WERI-Rb-1 (cell line): ENCODE data around the gene TCFL5.

ENCODE experiments used
- DNase-seq: peaks from one replicate; pipeline ENCODE4 v3.0.0-alpha.2; 2020
- H3K27ac ChIP-seq: fragments of 250-450 bp; sonication (Bioruptor Pico); 2 replicates; pipeline ENCODE4 v1.5.1; 2020; ENCODE audit warnings: mild to moderate bottlenecking, moderate library complexity
- H3K27me3 ChIP-seq: fragments of 250-450 bp; sonication (Bioruptor Pico); 2 replicates; pipeline ENCODE4 v1.5.1; 2021; ENCODE audit warnings: mild to moderate bottlenecking, low read depth, moderate library complexity; ENCODE audit not compliant: insufficient read depth, severe bottlenecking
- H3K36me3 ChIP-seq: fragments of 250-450 bp; sonication (Bioruptor Pico); 2 replicates; pipeline ENCODE4 v1.5.1; 2020; ENCODE audit warnings: mild to moderate bottlenecking, moderate library complexity
- H3K4me3 ChIP-seq: 2 replicates; pipeline ENCODE4 v1.5.1; 2011; ENCODE audit warnings: low read depth, mild to moderate bottlenecking, control low read depth, low read length
- H3K9me3 ChIP-seq: fragments of 250-450 bp; sonication (Bioruptor Pico); 2 replicates; pipeline ENCODE4 v1.5.1; 2021; ENCODE audit warnings: mild to moderate bottlenecking, moderate library complexity; ENCODE audit not compliant: severe bottlenecking
- TF ChIP-seq, protein P1 (sequence below): IDR thresholded peaks from 2 replicates; pipeline ENCODE4 v1.5.1; 2011; ENCODE audit warnings: low read depth, mild to moderate bottlenecking, control low read depth, inconsistent platforms, low read length

The TCFL5 gene

DNA sequence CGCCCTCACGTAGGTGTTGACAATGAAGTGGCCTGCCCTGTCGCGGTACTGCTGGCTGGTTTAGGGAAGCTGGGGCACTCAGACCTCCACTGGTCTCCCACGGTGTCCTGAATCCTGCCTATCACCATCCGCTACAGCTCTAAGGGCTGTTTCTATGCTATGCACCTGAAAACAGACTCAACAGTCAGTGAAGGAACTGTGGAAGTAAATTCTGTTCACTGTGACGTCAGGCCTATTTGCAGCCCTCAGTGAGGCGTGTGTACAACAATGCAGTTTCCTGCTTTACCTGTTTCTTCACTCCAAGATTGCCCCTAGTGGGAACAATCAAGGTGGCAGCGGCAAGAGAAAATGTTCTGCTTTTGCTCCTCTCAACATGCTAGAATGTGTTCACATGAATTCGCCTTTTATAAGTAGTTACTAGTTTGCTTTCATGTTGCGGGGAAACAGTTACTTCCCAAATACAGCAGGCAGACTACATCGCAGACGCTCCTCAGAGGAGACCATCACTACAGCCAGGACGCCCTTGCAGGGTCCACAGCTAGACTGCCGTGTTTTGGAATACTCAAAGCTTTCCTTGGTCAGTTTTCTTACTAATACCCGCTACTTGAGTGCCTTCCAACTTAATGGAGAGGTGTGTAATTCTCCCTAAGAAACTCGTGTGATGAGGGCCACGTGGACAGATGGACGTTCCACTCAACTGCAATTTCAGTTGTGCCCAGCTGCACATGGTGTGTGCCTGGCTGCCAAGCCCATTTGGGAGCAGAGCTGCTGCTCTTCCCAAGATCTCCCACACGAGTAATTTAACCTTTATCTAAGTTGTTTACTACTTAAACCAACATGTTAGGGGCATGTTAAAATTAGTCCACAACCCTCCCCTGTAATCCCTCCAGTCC lies 39.3 kb upstream of the TCFL5 start:
- peak; percentile 37 for DNase-seq
- no peaks in the 10 kb centered on the region for H3K9me3 ChIP-seq
- H3K27ac ChIP-seq, result peak overlapping the region; percentile 77
- H3K36me3 ChIP-seq, result peaks cover 62% of the 10 kb centered on the region
- TF ChIP-seq, protein P1, sequence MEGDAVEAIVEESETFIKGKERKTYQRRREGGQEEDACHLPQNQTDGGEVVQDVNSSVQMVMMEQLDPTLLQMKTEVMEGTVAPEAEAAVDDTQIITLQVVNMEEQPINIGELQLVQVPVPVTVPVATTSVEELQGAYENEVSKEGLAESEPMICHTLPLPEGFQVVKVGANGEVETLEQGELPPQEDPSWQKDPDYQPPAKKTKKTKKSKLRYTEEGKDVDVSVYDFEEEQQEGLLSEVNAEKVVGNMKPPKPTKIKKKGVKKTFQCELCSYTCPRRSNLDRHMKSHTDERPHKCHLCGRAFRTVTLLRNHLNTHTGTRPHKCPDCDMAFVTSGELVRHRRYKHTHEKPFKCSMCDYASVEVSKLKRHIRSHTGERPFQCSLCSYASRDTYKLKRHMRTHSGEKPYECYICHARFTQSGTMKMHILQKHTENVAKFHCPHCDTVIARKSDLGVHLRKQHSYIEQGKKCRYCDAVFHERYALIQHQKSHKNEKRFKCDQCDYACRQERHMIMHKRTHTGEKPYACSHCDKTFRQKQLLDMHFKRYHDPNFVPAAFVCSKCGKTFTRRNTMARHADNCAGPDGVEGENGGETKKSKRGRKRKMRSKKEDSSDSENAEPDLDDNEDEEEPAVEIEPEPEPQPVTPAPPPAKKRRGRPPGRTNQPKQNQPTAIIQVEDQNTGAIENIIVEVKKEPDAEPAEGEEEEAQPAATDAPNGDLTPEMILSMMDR, result peak; percentile 45; the same call in 1 of the 2 replicates
- H3K27me3 ChIP-seq, result no peaks in the 10 kb centered on the region
- H3K4me3 ChIP-seq, result no peak overlapping the region

DNA sequence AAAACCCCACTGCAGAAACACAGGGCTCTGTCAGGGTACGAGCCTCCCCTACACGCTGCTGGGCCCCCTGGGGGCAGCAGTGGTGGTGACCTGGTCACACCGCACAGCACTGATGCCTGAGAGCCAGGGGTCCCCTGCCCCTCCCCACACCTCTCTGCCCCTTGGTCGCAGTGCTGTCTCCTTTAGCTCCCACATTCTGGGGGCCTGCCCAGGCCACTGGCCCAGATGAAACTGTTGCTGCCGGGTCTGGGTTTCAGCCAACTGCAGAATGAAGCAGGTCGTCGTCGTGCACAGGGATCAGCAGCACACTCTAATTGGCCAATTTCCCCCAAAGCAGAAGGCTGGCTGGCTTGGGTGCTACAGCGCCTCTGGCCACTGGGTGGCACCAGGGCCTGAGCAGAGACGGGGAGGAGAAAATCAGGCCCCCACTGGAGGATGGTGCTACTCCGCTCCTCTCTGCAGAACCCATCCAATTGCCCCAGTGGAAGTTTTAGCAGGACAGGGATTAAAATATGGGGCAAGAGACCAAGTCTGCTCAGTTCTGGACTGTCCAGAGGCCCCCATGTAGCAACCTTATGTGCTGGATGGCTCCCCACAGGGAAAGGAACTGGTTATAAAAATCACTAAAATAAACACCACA lies 38.5 kb upstream of the TCFL5 start:
- peak overlapping the region; percentile 77 for H3K27ac ChIP-seq
- H3K4me3 ChIP-seq, result no peak overlapping the region; the same call in 1 of the 2 replicates
- H3K36me3 ChIP-seq, result peaks cover 62% of the 10 kb centered on the region
- TF ChIP-seq, protein P1, result peak; percentile 91
- H3K27me3 ChIP-seq, result no peaks in the 10 kb centered on the region
- peak; percentile 86 for DNase-seq
- H3K9me3 ChIP-seq, result no peaks in the 10 kb centered on the region

DNA sequence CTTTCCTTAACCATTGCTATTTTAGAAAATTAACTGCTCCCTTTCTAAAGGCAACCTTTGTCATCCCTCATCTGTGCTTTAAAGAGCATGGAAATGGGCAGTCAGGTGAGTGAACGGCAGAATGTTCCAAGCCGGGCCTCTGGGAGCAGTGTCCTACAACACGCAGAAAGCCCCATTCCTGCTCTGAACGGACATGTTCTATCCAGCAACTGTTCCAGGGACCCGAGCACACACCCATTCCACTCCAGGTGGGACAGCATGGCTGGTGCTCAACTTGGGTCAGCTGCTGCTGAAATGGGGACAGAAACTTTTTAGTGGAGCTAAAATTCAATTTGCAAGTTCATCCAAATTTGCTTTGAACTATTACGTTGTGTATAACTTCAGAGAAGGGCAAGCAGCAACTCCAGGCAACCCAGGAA lies 38.0 kb upstream of the TCFL5 start:
- no peak overlapping the region; the same call in 1 of the 2 replicates for H3K4me3 ChIP-seq
- DNase-seq, result peak; percentile 53
- peak overlapping the region; percentile 77 for H3K27ac ChIP-seq
- no peaks in the 10 kb centered on the region for H3K9me3 ChIP-seq
- peaks cover 61% of the 10 kb centered on the region for H3K36me3 ChIP-seq
- no peaks in the 10 kb centered on the region for H3K27me3 ChIP-seq
- TF ChIP-seq, protein P1, result peak; percentile 47

DNA sequence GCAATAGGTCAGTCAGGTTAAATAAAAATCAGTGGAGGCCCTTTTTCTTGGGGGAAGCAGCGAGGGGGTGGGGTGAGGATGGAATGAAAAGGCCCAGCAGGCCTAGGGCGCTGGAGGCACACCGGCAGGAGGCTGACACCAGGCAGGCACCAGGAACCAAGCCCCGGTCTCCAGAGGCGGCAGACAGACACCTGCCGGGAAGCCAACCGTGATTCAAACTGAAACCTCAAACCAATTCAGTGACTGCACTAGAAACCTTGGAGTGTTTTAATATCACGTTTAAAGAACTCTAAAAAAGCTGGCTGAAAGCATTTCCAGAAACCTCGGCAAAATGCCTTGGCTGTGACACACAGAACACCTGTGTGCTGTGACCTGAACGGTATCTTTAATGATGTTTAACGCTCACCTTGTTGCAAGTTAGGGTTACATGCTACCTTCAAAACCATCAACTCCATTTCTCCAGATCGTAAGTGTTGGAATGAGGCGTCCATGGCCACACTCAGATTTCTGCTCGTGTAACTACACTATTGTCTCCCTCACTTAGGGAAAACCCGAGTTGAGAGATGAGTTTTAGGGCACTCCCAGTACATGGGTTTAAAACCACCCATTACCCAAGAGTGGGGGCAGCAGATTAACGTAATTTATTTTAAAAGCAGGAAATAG lies 37.5 kb upstream of the TCFL5 start:
- no peak for DNase-seq
- Histone ChIP-seq H3K27me3 (no peaks in the 10 kb centered on the region), H3K36me3 (peaks cover 61% of the 10 kb centered on the region), H3K4me3 (no peak overlapping the region), H3K27ac (peak overlapping the region; percentile 77), H3K9me3 (no peaks in the 10 kb centered on the region)
- TF ChIP-seq, protein P1, result no peak

DNA sequence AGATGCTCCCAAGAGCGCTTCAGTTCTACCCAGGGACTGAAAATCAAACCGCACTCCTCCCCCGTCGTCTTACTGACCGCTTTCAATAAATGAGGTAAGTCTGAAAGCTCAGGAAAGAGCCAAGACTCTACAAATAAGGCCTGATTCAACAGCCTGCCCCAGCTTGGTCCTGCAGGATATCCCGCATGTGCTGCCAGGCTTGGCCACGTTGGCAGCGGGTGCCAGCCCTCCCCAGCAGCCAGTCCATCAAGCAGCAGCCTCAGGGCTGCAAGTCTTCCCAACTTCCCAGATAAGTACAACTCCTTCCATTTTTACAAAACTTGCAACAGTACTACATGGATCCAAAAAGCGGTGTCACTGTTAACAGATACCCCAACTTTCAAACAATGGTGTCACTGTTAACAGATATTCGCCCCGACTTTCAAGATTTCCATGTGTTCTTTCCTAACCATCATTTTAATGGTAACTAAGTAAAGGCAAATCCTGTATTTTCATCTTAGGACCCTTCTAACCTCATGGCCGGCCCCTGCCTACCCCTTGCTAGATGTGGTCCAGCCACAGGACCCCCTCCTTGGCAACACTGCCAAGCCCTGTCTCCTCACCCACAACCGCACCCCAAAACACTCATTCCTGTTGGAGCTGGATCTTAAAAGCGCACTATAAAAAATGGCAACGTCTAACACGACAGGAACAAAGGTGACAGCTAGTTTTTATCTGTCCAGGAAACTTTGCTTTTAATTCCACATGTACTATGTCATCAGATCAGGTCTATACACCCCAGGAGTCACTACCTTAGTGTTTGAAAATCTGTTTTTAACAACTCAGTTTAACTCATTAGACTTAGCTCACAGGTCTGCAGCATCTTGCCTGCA lies 36.7 kb upstream of the TCFL5 start:
- Histone ChIP-seq H3K27me3 (no peaks in the 10 kb centered on the region), H3K36me3 (peaks cover 61% of the 10 kb centered on the region), H3K27ac (peak overlapping the region; percentile 55), H3K9me3 (no peaks in the 10 kb centered on the region), H3K4me3 (no peak overlapping the region)
- no peak for DNase-seq
- TF ChIP-seq, protein P1, result no peak
